ENCODE data around the gene LACTB.

LACTB gene

GRCh38 chr15:63126726-63127125, 5.1 kb downstream of the LACTB start:
- DNase-seq = no peak
- no peak for TF ChIP-seq CTCF (IDR thresholded peaks at IDR 0.05; ENCODE audit: low read depth, low read length)

GRCh38 chr15:63133786-63134185, 12.1 kb downstream of the LACTB start:
- no peak for DNase-seq

More at GRCh38 chr15:63126726-63127125, 5.1 kb downstream of the LACTB start:
- Histone ChIP-seq H3K27me3 (no peaks in the 10 kb centered on the region), H3K4me1 (no peaks in the 10 kb centered on the region; the same call in 1 of the 2 replicates), H3K36me3 (no peaks in the 10 kb centered on the region), H3K4me3 (ENCODE audit: low read depth, low read length) (no peak overlapping the region), H3K9me3 (no peaks in the 10 kb centered on the region)

GRCh38 chr15:63134245-63134985, 12.8 kb downstream of the LACTB start:
- Histone ChIP-seq H3K9me3 (no peaks in the 10 kb centered on the region), H3K4me1 (no peaks in the 10 kb centered on the region), H3K36me3 (no peaks in the 10 kb centered on the region), H3K4me3 (ENCODE audit: low read depth, low read length) (no peak overlapping the region), H3K27me3 (no peaks in the 10 kb centered on the region)
- no peak for DNase-seq
- TF ChIP-seq CTCF (IDR thresholded peaks at IDR 0.05; ENCODE audit: low read depth, low read length) = no peak

More at GRCh38 chr15:63133786-63134185, 12.1 kb downstream of the LACTB start:
- H3K9me3 ChIP-seq = no peaks in the 10 kb centered on the region
- no peaks in the 10 kb centered on the region for H3K36me3 ChIP-seq
- no peaks in the 10 kb centered on the region for H3K4me1 ChIP-seq
- TF ChIP-seq CTCF (IDR thresholded peaks at IDR 0.05; ENCODE audit: low read depth, low read length) = no peak
- no peak overlapping the region for H3K4me3 ChIP-seq (ENCODE audit: low read depth, low read length)
- H3K27me3 ChIP-seq = no peaks in the 10 kb centered on the region

- Histone ChIP-seq H3K9me3 (no peaks in the 10 kb centered on the region), H3K4me3 (ENCODE audit: low read depth, low read length) (no peak overlapping the region), H3K36me3 (no peaks in the 10 kb centered on the region), H3K4me1 (no peaks in the 10 kb centered on the region), H3K27me3 (no peaks in the 10 kb centered on the region)
- TF ChIP-seq CTCF (IDR thresholded peaks at IDR 0.05; ENCODE audit: low read depth, low read length) = no peak
- DNase-seq = no peak
These were observed 13.6 kb downstream of the LACTB start for GRCh38 chr15:63135281-63135680.

- Histone ChIP-seq H3K9me3 (no peaks in the 10 kb centered on the region), H3K36me3 (no peaks in the 10 kb centered on the region), H3K4me1 (no peaks in the 10 kb centered on the region), H3K27me3 (no peaks in the 10 kb centered on the region), H3K4me3 (ENCODE audit: low read depth, low read length) (no peak overlapping the region)
- DNase-seq = no peak
- no peak for TF ChIP-seq CTCF (IDR thresholded peaks at IDR 0.05; ENCODE audit: low read depth, low read length)
These were observed 14.1 kb downstream of the LACTB start for GRCh38 chr15:63135804-63136203.

GRCh38 chr15:63136742-63137141, 15.1 kb downstream of the LACTB start:
- no peak for DNase-seq
- Histone ChIP-seq H3K4me3 (ENCODE audit: low read depth, low read length) (no peak overlapping the region), H3K27me3 (no peaks in the 10 kb centered on the region), H3K4me1 (no peaks in the 10 kb centered on the region), H3K9me3 (no peaks in the 10 kb centered on the region), H3K36me3 (no peaks in the 10 kb centered on the region)
- no peak for TF ChIP-seq CTCF (IDR thresholded peaks at IDR 0.05; ENCODE audit: low read depth, low read length)

All from BE2C (cell line).